Neural progenitor cell (in vitro differentiated cells): Measurements from ENCODE around the gene KRTCAP3. TPM values are rescaled to one million over a fixed set of nuclear protein-coding genes. Genes with fewer than 3 reads are reported as not detected.

ENCODE experiments used
- DNase-seq: peaks from one replicate; pipeline ENCODE4 v3.0.0-alpha.2; 2016; ENCODE audit warnings: low spot score
- H2AFZ ChIP-seq: fragments of 200-600 bp; sonication (generic); replicated peaks from 2 replicates; pipeline ENCODE4 v1.6.1; 2016; ENCODE audit warnings: antibody characterized with exemption
- H3F3A ChIP-seq: fragments of 200-600 bp; sonication (generic); 2 replicates; pipeline ENCODE4 v1.6.1; 2016; ENCODE audit warnings: antibody characterized with exemption, low read depth
- H3K27ac ChIP-seq: fragments of 200-600 bp; sonication (generic); 2 replicates; pipeline ENCODE4 v1.5.1; 2016; ENCODE audit warnings: mild to moderate bottlenecking
- H3K27me3 ChIP-seq: fragments of 200-600 bp; sonication (generic); 2 replicates; pipeline ENCODE4 v1.6.1; 2016; ENCODE audit warnings: mild to moderate bottlenecking, moderate library complexity
- H3K36me3 ChIP-seq: fragments of 200-600 bp; sonication (generic); 2 replicates; pipeline ENCODE4 v1.5.1; 2016
- H3K4me1 ChIP-seq: fragments of 200-600 bp; sonication (generic); 2 replicates; pipeline ENCODE4 v1.6.1; 2016; ENCODE audit warnings: mixed run types
- H3K4me2 ChIP-seq: fragments of 200-600 bp; sonication (generic); 2 replicates; pipeline ENCODE4 v1.6.1; 2016
- H3K4me3 ChIP-seq: fragments of 200-600 bp; sonication (generic); 2 replicates; pipeline ENCODE4 v1.5.1; 2016
- H3K79me2 ChIP-seq: fragments of 200-600 bp; sonication (generic); 2 replicates; pipeline ENCODE4 v1.6.1; 2016; ENCODE audit warnings: low read depth
- H3K9ac ChIP-seq: fragments of 200-600 bp; sonication (generic); 2 replicates; pipeline ENCODE4 v1.6.1; 2016
- H3K9me3 ChIP-seq: fragments of 200-600 bp; sonication (generic); 2 replicates; pipeline ENCODE4 v1.5.1; 2016; ENCODE audit warnings: low read depth
- H4K20me1 ChIP-seq: fragments of 200-600 bp; sonication (generic); 2 replicates; pipeline ENCODE4 v1.6.1; 2016; ENCODE audit warnings: low read depth
- H3K27ac Mint-ChIP-seq: 3 replicates; pipeline ENCODE4 v1.8.0; 2021; ENCODE audit warnings: mixed read lengths
- H3K27me3 Mint-ChIP-seq: 2 replicates; pipeline ENCODE4 v1.8.0; 2022; ENCODE audit warnings: low read depth, mild to moderate bottlenecking, inconsistent platforms, moderate library complexity, mixed read lengths; ENCODE audit not compliant: insufficient read depth
- H3K36me3 Mint-ChIP-seq: 3 replicates; pipeline ENCODE4 v1.8.0; 2021; ENCODE audit warnings: mixed read lengths
- H3K4me1 Mint-ChIP-seq: 3 replicates; pipeline ENCODE4 v1.8.0; 2021; ENCODE audit warnings: mixed read lengths
- H3K4me3 Mint-ChIP-seq: 3 replicates; pipeline ENCODE4 v1.8.0; 2021; ENCODE audit warnings: mild to moderate bottlenecking, moderate library complexity, mixed read lengths
- H3K9me3 Mint-ChIP-seq: 3 replicates; pipeline ENCODE4 v1.8.0; 2020; ENCODE audit warnings: mixed read lengths
- EZH2 ChIP-seq: fragments of 200-600 bp; sonication (generic); IDR thresholded peaks from 2 replicates; pipeline ENCODE4 v1.6.1; 2017; ENCODE audit warnings: antibody characterized with exemption, mild to moderate bottlenecking, moderate library complexity
- EZH2phosphoT487 ChIP-seq: fragments of 200-600 bp; sonication (generic); IDR thresholded peaks from 2 replicates; pipeline ENCODE4 v1.6.1; 2017; ENCODE audit warnings: antibody characterized with exemption
- small RNA-seq: library from RNA; depleted of rRNA; stranded (forward); fragments of <200 nt; gene quantifications from one replicate; pipeline ENCODE3, GENCODE V24; 2015
- total RNA-seq: library from RNA; depleted of rRNA; stranded (reverse); fragments of >200 nt; gene quantifications from 2 replicates; pipeline ENCODE4 v1.2.3, GENCODE V29; 2015; ENCODE audit warnings: low replicate concordance
- TF ChIP-seq, protein P1 (sequence below): fragments of 200-600 bp; sonication (generic); IDR thresholded peaks from 2 replicates; pipeline ENCODE4 v1.5.1; 2017; ENCODE audit warnings: antibody characterized with exemption, mild to moderate bottlenecking

The KRTCAP3 gene
- total RNA-seq, 1 donor from 2014 or later, result 0.88 TPM

DNA sequence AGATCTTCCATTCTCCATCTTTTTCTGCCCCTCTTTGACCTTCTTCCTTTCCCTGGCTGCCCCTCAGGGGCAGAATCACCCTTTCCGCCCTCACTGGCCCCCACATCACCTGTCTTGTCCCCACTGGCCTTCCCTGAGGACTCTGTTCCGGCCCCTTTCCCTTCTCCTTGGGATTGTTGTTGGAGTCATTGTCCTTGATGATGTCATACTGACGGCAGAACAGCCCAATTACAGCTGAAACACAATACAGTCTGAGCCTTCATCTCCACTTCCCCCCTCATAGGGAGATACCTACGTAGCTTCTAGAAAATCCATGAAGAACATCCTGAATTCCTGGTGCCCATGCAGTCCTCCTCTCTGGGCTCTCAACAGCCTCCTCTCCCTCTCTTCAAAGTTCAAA, 50.4 kb downstream of the KRTCAP3 start:
- peak overlapping the region; percentile 30 for H3K4me3 Mint-ChIP-seq
- H3K27ac Mint-ChIP-seq, result no peak overlapping the region
- no peak for DNase-seq

GRCh38 chr2:27493948-27494283, 51.7 kb downstream of the KRTCAP3 start:
- no peaks in the 10 kb centered on the region for H3K9me3 Mint-ChIP-seq
- H3K27me3 Mint-ChIP-seq, result peaks cover 28% of the 10 kb centered on the region

More for the DNA sequence above, 50.4 kb downstream of the KRTCAP3 start:
- Histone ChIP-seq H3K36me3 (no peaks in the 10 kb centered on the region), H3K27ac (no peak overlapping the region), H3K4me3 (no peak overlapping the region), H3K9ac (no peak overlapping the region), H3K79me2 (no peaks in the 10 kb centered on the region), H3K27me3 (peaks cover 39% of the 10 kb centered on the region), H3K4me1 (no peaks in the 10 kb centered on the region), H3F3A (peaks cover 11% of the 10 kb centered on the region), H3K9me3 (no peaks in the 10 kb centered on the region), H3K4me2 (no peak overlapping the region), H2AFZ (no peak overlapping the region), H4K20me1 (no peaks in the 10 kb centered on the region)
- TF ChIP-seq EZH2phosphoT487, result no peak
- Mint-ChIP-seq H3K27me3 (peaks cover 25% of the 10 kb centered on the region), H3K4me1 (peaks cover 27% of the 10 kb centered on the region), H3K9me3 (no peaks in the 10 kb centered on the region), H3K36me3 (peaks cover 6% of the 10 kb centered on the region)

More at GRCh38 chr2:27493948-27494283, 51.7 kb downstream of the KRTCAP3 start:
- no peak for TF ChIP-seq EZH2
- TF ChIP-seq, protein P1, sequence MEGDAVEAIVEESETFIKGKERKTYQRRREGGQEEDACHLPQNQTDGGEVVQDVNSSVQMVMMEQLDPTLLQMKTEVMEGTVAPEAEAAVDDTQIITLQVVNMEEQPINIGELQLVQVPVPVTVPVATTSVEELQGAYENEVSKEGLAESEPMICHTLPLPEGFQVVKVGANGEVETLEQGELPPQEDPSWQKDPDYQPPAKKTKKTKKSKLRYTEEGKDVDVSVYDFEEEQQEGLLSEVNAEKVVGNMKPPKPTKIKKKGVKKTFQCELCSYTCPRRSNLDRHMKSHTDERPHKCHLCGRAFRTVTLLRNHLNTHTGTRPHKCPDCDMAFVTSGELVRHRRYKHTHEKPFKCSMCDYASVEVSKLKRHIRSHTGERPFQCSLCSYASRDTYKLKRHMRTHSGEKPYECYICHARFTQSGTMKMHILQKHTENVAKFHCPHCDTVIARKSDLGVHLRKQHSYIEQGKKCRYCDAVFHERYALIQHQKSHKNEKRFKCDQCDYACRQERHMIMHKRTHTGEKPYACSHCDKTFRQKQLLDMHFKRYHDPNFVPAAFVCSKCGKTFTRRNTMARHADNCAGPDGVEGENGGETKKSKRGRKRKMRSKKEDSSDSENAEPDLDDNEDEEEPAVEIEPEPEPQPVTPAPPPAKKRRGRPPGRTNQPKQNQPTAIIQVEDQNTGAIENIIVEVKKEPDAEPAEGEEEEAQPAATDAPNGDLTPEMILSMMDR, result no peak
- no peak for TF ChIP-seq EZH2phosphoT487
- H2AFZ ChIP-seq, result peak overlapping the region; percentile 100
- peak overlapping the region; percentile 95 for H3K4me3 ChIP-seq
- no peak overlapping the region for H3K27ac ChIP-seq
- no peaks in the 10 kb centered on the region for H3K4me1 ChIP-seq
- H3K4me1 Mint-ChIP-seq, result peaks cover 22% of the 10 kb centered on the region
- no peaks in the 10 kb centered on the region for H4K20me1 ChIP-seq
- H3K79me2 ChIP-seq, result no peaks in the 10 kb centered on the region
- peaks cover 6% of the 10 kb centered on the region for H3K36me3 Mint-ChIP-seq
- peak overlapping the region; percentile 96 for H3K4me2 ChIP-seq
- no peak overlapping the region for H3K27ac Mint-ChIP-seq
- no peaks in the 10 kb centered on the region for H3K36me3 ChIP-seq
- DNase-seq, result no peak
- H3K4me3 Mint-ChIP-seq, result peak overlapping the region; percentile 83
- no peak overlapping the region for H3K9ac ChIP-seq
- H3K27me3 ChIP-seq, result peaks cover 51% of the 10 kb centered on the region
- H3K9me3 ChIP-seq, result no peaks in the 10 kb centered on the region
- peaks cover 11% of the 10 kb centered on the region for H3F3A ChIP-seq

Small RNA genes within 50 kb of the gene (small RNA-seq; reads per million reads assigned to genes)
- not detected for gene RNU6-986P

Other genes with a start within 250 kb of the KRTCAP3 start
- gene ATRAID, start 230.3 kb upstream of the KRTCAP3 start, total RNA-seq, result 133 and 142 TPM in 2 replicates
- gene SLC5A6, start 230.1 kb upstream of the KRTCAP3 start, total RNA-seq, result 42.8 and 88.9 TPM in 2 replicates
- gene CAD, start 225.0 kb upstream of the KRTCAP3 start, total RNA-seq, result 26.5 and 51.8 TPM in 2 replicates
- gene SLC30A3, start 179.3 kb upstream of the KRTCAP3 start, total RNA-seq, result 0.56 and 1.4 TPM in 2 replicates
- not detected in 2 replicates for gene DNAJC5G, start 166.9 kb upstream of the KRTCAP3 start, total RNA-seq
- gene TRIM54, start 160.0 kb upstream of the KRTCAP3 start, total RNA-seq, result 0.12 TPM in 1 of 2 replicates, not detected in the other
- gene UCN, start 133.9 kb upstream of the KRTCAP3 start, total RNA-seq, result 0.56 and 1.2 TPM in 2 replicates
- gene MPV17, start 119.3 kb upstream of the KRTCAP3 start, total RNA-seq, result 71.4 and 78.0 TPM in 2 replicates
- gene GTF3C2, start 85.6 kb upstream of the KRTCAP3 start, total RNA-seq, result 57.3 and 73.9 TPM in 2 replicates
- gene EIF2B4, start 72.0 kb upstream of the KRTCAP3 start, total RNA-seq, result 25.5 and 38.2 TPM in 2 replicates
- gene SNX17, start 71.8 kb upstream of the KRTCAP3 start, total RNA-seq, result 65.2 and 92.6 TPM in 2 replicates
- 6.1 and 23.2 TPM in 2 replicates for gene ZNF513, start 61.6 kb upstream of the KRTCAP3 start, total RNA-seq
- 114 and 116 TPM in 2 replicates for gene PPM1G, start 32.8 kb upstream of the KRTCAP3 start, total RNA-seq
- 136 and 151 TPM in 2 replicates for gene NRBP1, start 13.8 kb upstream of the KRTCAP3 start, total RNA-seq
- gene IFT172, start 47.4 kb downstream of the KRTCAP3 start, total RNA-seq, result 20.3 and 30.0 TPM in 2 replicates
- 6.2 and 18.3 TPM in 2 replicates for gene FNDC4, start 52.8 kb downstream of the KRTCAP3 start, total RNA-seq
- gene GCKR, start 54.5 kb downstream of the KRTCAP3 start, total RNA-seq, result 2.2 TPM in 1 of 2 replicates, not detected in the other
- gene ZNF512, start 140.7 kb downstream of the KRTCAP3 start, total RNA-seq, result 96.1 and 106 TPM in 2 replicates
- gene CCDC121, start 186.6 kb downstream of the KRTCAP3 start, total RNA-seq, result 5.1 and 9.2 TPM in 2 replicates
- 54.9 and 59.2 TPM in 2 replicates for gene GPN1, start 186.7 kb downstream of the KRTCAP3 start, total RNA-seq
- gene SUPT7L, start 221.2 kb downstream of the KRTCAP3 start, total RNA-seq, result 35.7 and 43.5 TPM in 2 replicates
- gene SLC4A1AP, start 221.5 kb downstream of the KRTCAP3 start, total RNA-seq, result 24.9 and 32.2 TPM in 2 replicates